ENCODE data around the gene ZNF649.

DNA sequence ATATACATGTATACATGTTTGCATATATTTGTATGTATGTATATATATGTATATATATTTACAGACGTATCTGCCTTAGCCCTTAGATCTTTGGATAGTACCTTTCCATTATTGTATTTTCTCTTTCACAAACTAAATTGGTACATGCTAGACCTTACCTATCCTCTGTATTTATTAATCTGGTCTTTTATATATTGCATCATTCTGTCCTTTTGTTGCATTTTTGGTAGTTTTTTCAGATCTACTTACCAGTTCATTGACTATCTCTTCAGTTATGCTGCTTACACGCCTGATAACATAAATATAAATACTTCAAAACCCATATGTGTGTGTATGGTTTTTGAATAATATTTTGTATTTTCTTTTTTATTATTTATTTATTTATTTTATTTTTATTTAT is 34.1 kb upstream of the ZNF649 start:
- TF ChIP-seq EZH2 (IDR thresholded peaks at IDR 0.05; ENCODE audit: insufficient read depth, poor library complexity, severe bottlenecking) (no peak), EZH2phosphoT487 (IDR thresholded peaks at IDR 0.05; ENCODE audit: insufficient read depth, low read depth) (no peak)
